HG02610 (cell line): ENCODE measurements around the gene GABBR1.

Source experiments
- ATAC-seq: cut with Tn5 transposase; IDR thresholded peaks from one replicate; pipeline ENCODE4 v1.9.1; 2021; ENCODE audit warnings: mild to moderate bottlenecking, moderate library complexity; ENCODE audit not compliant: unreplicated experiment

GABBR1 gene

DNA sequence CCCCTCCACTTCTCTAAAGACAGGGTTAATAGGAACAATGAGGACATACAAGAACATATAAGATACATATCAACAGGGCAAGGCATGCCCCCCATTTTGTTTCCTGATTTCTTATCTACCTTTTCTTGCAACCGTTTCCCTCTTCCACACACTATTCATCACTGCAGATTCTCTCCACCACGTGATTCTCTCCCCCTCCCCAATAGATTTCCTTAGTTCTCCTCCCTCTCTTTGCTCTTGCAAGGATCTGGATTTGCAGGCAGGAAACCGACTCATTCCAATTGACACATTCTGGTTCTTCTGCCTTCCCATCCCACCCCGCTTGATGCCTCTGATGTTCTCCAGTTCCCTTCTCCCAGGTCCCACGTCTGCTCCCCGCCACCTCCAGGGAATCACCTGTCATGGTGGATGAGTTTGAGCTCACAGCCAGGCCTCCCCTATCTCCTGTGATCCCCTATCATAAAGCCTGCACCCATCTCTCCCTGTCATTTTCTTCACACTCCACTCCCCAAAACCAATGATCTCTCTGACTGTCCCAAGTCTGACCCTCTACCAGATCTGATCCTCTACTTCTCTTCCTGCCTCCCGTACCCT lies 7.5 kb downstream of the GABBR1 start:
- ATAC-seq = no peak

DNA sequence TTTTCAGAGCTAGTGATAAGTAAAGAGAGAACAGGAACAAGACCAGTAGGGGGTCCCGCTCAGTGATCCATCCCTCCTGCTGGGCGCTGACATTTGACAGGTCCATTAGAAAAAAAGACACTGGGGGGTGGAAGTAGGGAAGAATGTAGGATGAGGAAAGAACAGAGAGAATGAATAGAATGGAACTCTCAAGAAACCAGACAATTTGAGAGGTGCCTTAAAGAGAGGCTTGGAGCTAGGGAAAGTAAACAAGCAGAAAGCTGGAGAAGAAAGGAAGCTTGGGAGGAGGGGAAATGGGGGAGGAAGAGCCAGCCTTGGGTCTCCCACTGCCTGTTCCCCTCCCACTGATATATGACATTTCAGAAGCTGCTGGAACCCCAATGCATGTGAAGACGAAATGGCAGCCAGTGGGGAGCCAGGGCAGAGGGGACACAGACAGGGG lies 8.4 kb downstream of the GABBR1 start:
- ATAC-seq = no peak

DNA sequence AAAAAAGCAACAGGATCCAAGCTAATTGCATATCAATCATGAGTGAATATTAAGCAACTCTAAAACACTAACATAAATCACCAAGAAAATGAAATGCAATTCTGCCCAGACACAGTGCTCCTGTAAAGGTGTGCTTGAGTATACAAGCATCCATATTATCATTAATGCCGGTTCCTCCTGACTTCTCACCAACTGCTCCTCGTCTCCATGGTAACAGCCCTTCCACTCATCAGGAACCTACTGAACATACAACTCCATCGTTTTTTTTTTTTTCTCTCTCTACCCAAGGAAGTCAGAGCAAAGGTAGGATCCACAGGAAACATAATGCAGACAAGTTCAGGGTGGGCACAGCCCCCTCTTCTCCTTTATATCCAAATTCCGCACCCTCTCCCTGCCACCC lies 12.4 kb downstream of the GABBR1 start:
- ATAC-seq = no peak

GRCh38 chr6:29619578-29620160 lies 13.3 kb downstream of the GABBR1 start:
- ATAC-seq = no peak

DNA sequence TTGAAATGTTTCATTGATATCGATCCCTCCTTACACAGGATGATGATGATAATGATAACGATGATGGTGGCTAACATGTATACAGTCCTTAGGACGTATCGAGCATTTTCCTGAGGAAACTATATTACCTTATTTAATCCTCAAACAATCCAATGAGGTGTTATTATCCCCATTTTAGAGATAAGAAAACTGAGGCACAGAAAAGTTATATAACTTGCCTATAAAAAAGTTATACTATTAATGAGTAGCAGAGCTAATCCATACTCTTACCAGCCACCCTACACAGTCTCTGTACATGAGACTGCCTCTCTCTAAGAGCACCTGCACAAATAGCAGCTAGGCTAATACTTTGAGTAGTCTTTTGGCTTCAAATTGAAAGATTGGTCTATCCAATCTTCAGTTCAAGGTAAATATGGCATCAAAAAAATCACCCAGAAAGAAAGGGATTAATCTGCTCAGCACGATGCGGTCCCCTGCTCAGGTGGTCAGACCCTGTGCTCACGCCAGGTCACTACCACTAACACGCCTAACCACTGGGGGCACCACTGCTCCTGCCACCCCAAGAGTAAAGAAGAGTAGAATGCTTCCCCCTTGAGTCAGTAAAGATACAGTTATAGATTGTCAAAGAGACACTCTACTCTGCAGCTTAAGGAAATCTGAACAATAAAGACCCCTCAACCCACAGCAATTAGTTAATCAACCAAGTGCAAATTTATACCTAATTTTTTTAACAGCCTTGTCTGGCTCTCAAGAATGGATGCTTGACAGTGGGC lies 15.0 kb downstream of the GABBR1 start:
- ATAC-seq = no peak

- no peak for ATAC-seq
Observed at GRCh38 chr6:29611426-29611825, 21.6 kb downstream of the GABBR1 start.

- ATAC-seq = no peak
Observed at GRCh38 chr6:29610540-29610939, 22.4 kb downstream of the GABBR1 start.

DNA sequence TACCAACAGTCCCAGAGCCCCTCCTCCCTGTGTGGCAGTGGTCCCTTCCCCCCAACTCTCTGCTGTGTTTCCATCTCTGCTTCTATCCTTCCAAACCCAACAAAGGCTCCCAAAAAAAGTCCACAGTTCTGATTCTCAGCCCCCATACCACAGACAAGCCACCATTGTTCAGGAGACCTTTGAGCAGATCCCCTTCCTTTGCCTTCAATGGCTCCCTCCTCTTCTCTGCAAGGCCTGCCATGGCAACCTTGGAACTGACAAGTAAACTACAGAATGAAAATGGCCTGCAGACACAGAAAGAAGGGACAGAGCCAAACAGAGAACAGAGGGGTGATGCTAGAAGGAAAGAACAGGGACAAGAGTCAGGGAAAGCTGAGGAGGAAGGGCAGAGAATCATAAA lies 24.9 kb downstream of the GABBR1 start:
- ATAC-seq = no peak

DNA sequence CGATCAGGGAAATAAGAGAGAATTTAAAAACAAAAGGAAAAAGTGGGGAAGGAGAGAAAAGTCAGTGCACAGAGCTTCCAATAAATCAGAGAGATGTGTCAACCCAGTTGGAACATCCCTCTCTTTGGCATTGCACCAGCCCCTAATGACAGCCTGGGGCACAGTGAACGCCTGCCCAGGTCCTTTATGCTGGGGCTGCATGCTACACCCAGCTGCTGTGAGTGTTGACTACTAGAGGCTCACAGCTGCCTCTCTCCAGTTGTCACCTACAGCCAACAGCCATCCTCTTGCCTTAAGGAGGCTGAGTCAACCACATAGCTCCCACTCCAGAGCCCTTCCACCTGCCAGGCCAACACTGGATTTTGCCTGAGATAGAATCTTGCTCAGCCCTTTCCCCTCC lies 29.1 kb downstream of the GABBR1 start:
- no peak for ATAC-seq

- ATAC-seq = no peak
Observed at GRCh38 chr6:29603456-29603855, 29.5 kb downstream of the GABBR1 start.

GRCh38 chr6:29602564-29603361 lies 30.2 kb downstream of the GABBR1 start:
- no peak for ATAC-seq

DNA sequence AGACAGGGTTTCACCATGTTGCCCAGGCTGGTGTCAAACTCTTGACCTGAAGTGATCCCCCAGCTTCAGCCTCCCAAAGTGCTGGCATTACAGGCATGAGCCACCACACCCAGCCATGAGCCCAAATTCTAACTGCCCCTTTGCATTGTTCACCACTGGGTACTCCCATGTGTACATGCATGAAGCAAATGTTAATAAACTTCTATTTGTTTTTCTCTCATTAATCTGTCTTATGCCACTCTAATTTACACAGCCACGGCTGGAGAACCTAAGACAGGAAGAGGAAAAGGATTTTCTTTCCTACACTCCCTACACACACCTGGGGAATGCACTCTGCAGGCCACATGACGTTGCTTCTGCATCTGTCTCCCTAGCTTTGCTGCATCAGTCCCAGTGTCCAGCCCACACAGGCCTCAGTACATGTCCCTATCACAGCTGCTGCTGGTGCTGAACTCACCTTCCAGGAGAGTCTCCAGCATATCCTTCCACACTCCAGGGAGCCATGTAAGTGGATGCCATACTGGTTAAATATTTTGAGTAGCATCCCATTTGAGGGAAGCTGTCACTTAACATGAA lies 34.7 kb downstream of the GABBR1 start:
- ATAC-seq = no peak

GRCh38 chr6:29597184-29597583 lies 35.8 kb downstream of the GABBR1 start:
- ATAC-seq = no peak

- ATAC-seq = no peak
Observed at GRCh38 chr6:29596381-29596900, 36.5 kb downstream of the GABBR1 start.

- ATAC-seq = no peak
Observed at GRCh38 chr6:29593199-29593855, 39.7 kb downstream of the GABBR1 start.

- ATAC-seq = no peak
Observed at GRCh38 chr6:29591677-29592076, 41.3 kb downstream of the GABBR1 start.

GRCh38 chr6:29590218-29590808 lies 42.7 kb downstream of the GABBR1 start:
- ATAC-seq = no peak

DNA sequence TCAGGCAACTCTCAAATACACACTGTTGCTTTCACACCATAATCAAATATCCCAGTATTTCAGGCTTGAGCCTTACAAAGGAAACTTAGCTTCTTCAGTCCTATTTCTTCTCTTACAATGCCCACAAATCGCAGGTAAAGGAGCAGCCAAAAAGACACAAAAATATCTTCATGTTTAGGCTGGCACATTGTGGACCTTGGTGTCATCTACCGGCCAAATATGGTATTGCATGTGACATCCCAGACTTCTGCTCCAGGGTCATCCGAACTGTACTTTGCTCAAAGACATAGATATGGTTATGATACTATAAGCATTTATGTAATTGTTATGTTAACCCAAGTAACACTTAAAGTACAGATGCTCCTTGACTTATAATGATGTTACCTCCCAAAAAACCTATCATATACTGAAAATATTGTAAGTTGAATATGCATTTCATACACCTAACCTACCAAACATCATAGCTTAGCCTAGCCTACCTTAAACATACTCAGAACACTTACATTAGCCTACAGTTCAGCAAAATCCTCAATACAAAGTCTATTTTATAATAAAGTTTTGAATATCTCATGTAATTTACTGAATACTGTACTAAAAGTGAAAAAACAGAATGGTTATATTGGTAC lies 43.4 kb downstream of the GABBR1 start:
- ATAC-seq = no peak

- no peak for ATAC-seq
Observed at GRCh38 chr6:29584821-29585220, 48.2 kb downstream of the GABBR1 start, which contains the start of gene OR2H2. OR2H2 (plus strand) TSS chr6:29585121; CDS start chr6:29587945, 2,824 bp downstream.
